Skin epidermis (tissue), 12 donors: ENCODE measurements around the gene ERAS.
"Not testable (repeated sequence)": the region's sequence is repeated elsewhere in the genome, so short reads cannot be mapped to it uniquely, and the experiment has no call there.

Experiments used
- H3K27ac ChIP-seq, 21 experiments: fragments of 200-600 bp; sonication (generic) in 11 of 21; one replicate each; pipeline ENCODE4 v1.5.0; 2020; ENCODE audit warnings: mild to moderate bottlenecking in 3 of 21, inconsistent platforms in 2 of 21, moderate library complexity in 2 of 21
- H3K4me3 ChIP-seq, 7 experiments: fragments of 200-600 bp; sonication (generic) in 2 of 7; one replicate each; pipeline ENCODE4 v1.5.0; 2020; ENCODE audit warnings: inconsistent platforms in 2 of 7, mild to moderate bottlenecking in 2 of 7, moderate library complexity in 1 of 7

The ERAS gene

GRCh38 chrX:48794340-48794910, 31.9 kb upstream of the ERAS start:
- H3K27ac ChIP-seq: no peak overlapping the region
- H3K4me3 ChIP-seq: no peak overlapping the region

DNA sequence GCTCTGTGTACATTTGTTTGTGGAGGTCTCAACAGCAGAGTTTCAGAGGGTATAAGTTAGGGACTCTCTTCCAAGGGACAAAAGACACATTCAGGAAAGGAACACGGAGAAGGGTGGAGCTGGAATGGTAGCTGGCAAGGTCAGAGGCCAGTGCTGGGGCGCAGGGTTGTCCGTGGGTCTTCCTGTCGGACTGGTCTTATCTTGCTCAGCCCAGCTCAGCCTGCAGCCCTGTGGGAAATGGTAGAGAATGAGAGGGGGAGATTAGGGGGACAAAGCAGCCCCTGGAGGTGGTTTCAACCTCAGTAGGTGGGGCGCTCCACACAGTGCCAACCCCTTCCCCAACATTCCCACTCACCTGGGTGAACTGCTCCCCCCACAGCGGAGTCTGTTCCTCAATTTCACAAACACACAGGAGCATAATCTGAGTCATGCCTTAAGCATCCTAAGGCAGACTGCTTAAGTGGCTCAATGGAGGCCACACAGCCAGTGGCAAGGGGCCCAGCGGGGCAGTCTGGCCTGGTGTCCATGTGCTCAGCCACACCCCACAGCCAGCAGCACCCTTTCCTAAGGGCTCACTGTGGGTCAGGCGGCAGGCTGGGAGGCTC, 31.3 kb upstream of the ERAS start:
- no peak overlapping the region for H3K4me3 ChIP-seq
- no peak overlapping the region for H3K27ac ChIP-seq

DNA sequence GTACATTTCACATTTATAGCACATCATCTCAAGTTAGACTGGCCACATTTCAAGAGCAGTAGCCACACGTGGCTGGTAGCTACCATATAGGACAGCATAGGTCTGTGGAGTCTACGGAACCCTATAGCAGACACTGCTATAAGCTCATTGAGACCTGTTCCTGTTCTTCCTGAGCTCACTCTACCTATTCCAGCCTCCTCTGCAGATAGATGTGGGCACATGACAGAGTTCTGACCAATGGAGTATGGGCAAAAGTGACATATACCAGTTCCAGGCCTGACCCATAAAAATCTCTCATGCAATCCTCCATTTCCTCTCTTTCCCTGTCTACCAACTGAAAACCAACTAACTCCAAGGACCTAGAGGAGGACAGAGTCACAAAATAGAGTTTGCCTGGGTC, 28.0 kb upstream of the ERAS start:
- no peak overlapping the region for H3K4me3 ChIP-seq

DNA sequence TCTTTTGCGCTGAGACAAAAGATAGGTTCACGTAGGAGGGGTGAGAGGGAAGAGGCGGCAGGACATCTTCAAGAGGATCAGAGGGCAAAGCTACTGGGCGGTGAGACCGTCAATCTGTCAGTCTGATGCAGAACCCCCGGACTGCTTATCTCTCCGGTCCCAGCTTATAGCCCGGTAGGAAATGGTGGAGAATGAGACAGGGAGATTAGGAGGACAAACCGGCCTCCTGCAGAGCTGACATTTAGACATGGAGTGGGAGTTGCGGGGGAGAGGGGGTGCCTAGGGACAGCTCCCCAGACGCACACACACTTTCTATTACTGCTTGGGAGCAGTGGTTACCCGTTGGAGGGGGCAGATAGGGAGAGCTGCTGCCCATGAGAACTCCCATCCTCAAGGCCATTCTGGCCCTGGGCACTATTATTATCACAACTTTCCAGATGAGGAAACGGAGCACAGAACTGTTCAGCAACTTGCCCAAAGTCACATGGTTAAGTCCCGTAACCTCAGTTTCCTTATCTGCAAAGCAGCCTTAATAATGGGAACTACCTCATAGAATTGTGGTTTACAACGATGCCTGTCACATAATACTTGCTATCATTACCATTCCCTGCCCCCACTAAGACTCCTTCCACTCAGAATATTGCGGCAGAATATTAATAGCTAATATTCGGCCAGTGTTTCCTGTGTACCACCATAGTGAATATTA, 25.6 kb upstream of the ERAS start:
- Histone ChIP-seq H3K27ac (peak overlapping the region; percentile 39 to 96 (median 88)), H3K4me3 (peak overlapping the region; percentile 44 to 61 (median 50))

More for the DNA sequence above, 28.0 kb upstream of the ERAS start:
- H3K27ac ChIP-seq: no peak overlapping the region

DNA sequence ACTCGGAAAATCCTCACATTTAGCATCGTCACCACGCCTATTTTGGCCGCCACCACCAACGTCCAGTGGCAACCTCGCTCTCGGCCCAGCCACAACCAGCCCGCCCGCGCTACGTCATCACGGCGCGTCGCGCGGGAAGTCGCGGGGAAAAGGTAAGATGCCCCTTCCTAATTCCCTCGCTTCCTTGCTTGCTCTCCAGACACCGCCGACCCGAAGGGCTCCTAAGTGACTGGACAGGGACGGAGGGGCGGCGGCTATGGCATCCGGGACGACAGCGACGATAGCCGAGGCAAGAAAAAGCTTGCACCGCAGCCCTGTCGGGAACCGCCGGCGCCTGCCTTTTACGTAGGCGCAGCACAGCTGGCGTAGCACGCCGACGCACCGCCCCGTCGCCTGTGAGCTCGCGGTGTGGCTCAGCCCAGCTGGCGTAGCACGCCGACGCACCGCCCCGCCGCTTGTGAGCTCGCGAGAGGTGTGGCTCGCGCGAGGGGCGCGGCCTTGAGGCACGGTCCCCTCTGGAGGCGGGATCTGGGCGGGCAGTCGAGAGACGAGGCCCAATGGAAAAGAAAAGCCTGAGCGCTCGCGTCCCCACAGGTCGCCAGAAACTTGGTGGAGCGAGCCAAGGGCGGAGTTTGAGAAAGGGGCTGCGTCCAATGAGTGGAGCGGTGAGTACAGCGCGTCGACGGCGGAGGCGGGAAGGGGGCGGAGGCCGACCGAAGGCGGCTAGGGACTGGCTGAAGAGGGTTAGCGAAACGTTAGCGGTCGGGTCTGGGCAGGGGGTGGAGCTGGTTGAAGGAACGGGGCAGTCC, 24.8 kb upstream of the ERAS start, which contains the start of gene HDAC6:
Gene HDAC6, plus strand, starts transcription at position 788 of the 809 bp plus-strand sequence. CDS start 626 bp downstream, outside the sequence.
- Histone ChIP-seq H3K4me3 (peak within 1 kb of the TSS; percentile 44 to 61 (median 50)), H3K27ac (peak within 1 kb of the TSS; percentile 39 to 96 (median 90))

GRCh38 chrX:48802089-48802904, 24.0 kb upstream of the ERAS start:
- Histone ChIP-seq H3K27ac (peak overlapping the region in 20 of 21 experiments; percentile 62 to 94 (median 88)), H3K4me3 (peak overlapping the region; percentile 30 to 51 (median 42))

DNA sequence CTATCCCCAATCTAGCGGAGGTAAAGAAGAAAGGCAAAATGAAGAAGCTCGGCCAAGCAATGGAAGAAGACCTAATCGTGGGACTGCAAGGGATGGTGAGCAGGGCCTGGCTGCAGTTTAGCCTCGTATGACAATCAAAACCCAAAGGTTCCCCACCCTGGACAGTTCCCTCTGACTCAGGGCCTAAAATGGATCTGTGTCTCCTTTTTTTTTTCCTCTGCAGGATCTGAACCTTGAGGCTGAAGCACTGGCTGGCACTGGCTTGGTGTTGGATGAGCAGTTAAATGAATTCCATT, 23.5 kb upstream of the ERAS start:
- peak overlapping the region; percentile 30 to 51 (median 42) for H3K4me3 ChIP-seq
- peak overlapping the region in 19 of 21 experiments; percentile 62 to 94 (median 89) for H3K27ac ChIP-seq

DNA sequence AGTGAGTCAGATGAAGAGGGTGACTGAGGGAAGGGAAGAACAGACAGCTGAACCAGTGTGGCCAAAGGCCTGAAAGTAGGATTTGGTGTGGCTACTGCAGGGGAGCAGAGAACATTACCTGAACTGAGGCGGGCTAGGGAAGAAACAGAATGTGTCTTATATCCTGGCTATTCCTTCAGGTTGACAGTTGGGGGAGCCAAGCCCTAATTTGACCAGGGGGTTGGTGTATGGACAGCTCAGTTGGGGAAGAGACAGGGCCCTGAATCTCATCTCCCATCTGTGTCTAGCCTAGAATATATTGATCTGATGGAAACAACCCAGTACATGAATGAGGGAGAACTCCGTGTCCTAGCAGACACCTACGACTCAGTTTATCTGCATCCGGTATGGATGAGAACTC, 20.2 kb upstream of the ERAS start:
- Histone ChIP-seq H3K4me3 (no peak overlapping the region), H3K27ac (no peak overlapping the region)

- no peak overlapping the region for H3K4me3 ChIP-seq
- no peak overlapping the region for H3K27ac ChIP-seq
These were observed 12.7 kb upstream of the ERAS start for GRCh38 chrX:48813644-48814043.

DNA sequence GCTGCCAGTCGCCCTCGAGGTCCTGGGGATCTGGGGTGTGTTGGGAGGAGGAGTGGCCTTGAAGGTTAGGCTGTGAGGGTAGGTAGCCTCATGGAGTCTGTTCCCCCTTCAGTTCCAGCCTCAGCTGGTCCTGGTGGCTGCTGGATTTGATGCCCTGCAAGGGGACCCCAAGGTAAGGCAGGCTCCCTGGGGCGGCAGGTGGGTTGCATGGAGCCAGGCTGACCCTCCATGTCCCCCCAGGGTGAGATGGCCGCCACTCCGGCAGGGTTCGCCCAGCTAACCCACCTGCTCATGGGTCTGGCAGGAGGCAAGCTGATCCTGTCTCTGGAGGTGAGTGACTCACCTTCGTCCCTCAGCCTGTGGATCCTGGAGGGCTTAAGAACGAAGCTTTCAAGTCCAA, 11.6 kb upstream of the ERAS start:
- Histone ChIP-seq H3K4me3 (no peak overlapping the region), H3K27ac (no peak overlapping the region)

DNA sequence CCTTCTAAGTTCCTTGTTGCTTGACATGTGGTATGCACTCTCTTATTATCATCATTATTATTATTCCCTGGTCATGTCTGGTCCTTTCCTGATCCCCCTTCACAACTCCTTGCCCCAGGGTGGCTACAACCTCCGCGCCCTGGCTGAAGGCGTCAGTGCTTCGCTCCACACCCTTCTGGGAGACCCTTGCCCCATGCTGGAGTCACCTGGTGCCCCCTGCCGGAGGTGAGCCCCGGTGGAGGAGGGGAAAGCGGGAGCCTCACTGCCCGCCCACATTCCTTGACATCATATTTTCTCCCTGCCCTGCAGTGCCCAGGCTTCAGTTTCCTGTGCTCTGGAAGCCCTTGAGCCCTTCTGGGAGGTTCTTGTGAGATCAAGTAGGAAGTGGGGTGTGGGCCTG, 11.0 kb upstream of the ERAS start:
- Histone ChIP-seq H3K4me3 (no peak overlapping the region), H3K27ac (no peak overlapping the region)

GRCh38 chrX:48816014-48816810, 10.1 kb upstream of the ERAS start:
- no peak overlapping the region for H3K27ac ChIP-seq

DNA sequence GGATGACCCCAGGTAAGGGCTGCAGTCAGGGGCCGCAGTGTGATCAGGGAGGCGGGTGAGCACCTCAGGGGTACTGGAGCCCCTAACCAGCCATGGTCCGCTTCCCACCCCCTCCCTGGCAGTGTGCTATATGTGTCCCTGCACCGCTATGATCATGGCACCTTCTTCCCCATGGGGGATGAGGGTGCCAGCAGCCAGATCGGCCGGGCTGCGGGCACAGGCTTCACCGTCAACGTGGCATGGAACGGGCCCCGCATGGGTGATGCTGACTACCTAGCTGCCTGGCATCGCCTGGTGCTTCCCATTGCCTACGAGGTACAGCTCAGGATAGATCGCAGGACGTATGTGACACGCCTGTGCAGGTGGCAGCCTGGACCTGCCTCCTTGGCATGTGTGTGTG, 8.2 kb upstream of the ERAS start:
- Histone ChIP-seq H3K27ac (no peak overlapping the region), H3K4me3 (no peak overlapping the region)

More at GRCh38 chrX:48816014-48816810, 10.1 kb upstream of the ERAS start:
- H3K4me3 ChIP-seq: no peak overlapping the region

- Histone ChIP-seq H3K27ac (no peak overlapping the region), H3K4me3 (no peak overlapping the region)
These were observed 7.4 kb upstream of the ERAS start for GRCh38 chrX:48818866-48819265.

- H3K27ac ChIP-seq, H3K4me3 ChIP-seq: not testable (repeated sequence)
These were observed 6.9 kb upstream of the ERAS start for GRCh38 chrX:48819394-48819793.

GRCh38 chrX:48823053-48823452, 3.3 kb upstream of the ERAS start:
- H3K4me3 ChIP-seq: no peak overlapping the region

GRCh38 chrX:48824066-48824465, 2.2 kb upstream of the ERAS start:
- no peak overlapping the region for H3K27ac ChIP-seq
- H3K4me3 ChIP-seq: no peak overlapping the region

More at GRCh38 chrX:48823053-48823452, 3.3 kb upstream of the ERAS start:
- H3K27ac ChIP-seq: no peak overlapping the region

DNA sequence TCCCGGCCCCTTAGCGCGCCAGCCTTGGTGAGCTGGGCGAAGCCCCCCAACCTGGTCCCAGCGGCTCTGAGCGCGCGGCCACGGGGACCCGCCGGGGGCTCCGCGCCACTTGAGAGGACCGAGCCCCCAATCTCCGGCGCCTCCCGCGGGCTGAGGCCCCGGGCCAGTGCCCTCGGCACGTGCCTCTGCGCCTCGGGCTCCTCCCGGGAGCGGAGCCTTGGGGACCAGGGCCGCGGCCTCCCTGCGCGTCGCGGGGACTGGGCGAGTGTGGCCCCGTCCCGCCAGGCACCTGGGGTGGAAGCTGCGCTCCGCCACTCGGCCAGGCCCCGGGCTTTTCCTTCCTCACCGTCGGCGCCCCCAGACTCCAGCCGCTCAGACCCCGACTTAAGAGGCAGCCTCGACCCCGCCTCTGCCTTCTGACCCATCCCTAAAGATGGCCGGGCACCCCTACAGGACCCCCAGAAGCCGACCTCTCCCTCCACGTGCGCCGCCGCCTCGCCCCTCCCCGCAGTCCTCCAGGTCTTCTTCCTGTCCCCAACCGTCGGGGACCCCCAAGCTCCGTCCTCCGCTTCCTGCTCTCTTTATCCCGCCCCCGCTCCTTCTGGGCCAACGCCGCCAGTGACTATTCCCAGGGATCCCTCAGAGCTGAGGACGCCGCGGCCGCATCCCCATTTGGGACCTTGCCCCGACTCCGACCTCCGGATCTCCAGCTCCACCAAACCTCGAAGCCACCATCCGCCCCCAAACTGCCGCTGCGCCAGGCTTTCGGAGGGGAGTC, 752 bp downstream of the ERAS start:
- Histone ChIP-seq H3K27ac (no peak overlapping the region), H3K4me3 (no peak overlapping the region)
